NCI-H2227 (cell line): ENCODE data around the gene SLC7A14.
"Not testable (repeated sequence)": the region's sequence is repeated elsewhere in the genome, so short reads cannot be mapped to it uniquely, and the experiment has no call there.

Experiments used
- DNase-seq: peaks from one replicate; lab custom pipeline; 2025; ENCODE audit not compliant: unreplicated experiment; lab: John Stamatoyannopoulos, UW

Gene SLC7A14

DNA sequence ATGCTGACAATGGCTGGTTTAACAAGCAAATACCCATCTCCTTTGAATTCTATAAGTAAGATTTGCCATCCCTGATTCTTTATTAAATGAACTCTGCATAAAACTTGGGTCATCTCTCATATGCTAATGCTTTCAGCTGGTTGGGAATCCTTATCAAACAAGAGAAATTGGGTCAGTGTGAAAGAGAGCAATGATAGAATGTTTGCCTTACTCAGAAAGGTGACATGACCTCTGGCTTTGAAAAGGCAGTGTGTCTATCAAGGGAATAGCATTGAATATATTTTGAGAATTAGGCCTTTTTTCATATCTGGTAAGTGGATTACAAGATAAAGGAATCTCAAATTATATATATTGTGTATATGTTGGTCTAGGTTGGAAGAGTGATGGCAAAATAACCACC, 8.7 kb upstream of the SLC7A14 start:
- no peak for DNase-seq

DNA sequence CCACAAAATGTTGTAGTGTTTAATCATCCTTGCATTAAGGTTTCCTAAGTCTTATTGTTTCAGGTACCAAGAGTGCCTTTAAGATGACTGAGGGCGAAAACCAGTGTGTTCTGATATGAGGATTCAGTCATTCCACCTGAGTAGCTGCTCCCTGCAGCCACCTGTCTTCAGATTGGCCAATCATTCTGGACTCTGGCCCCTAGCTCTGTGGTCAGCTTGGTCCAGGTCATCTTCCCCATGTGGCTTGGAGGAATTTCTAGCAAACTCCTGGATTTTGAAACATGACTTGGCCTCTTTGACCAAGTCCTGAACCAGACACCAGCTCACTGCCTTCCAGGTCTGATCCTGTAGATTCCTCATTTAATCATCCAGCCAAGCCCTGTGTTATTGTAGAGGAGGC, 7.8 kb upstream of the SLC7A14 start:
- no peak for DNase-seq

DNA sequence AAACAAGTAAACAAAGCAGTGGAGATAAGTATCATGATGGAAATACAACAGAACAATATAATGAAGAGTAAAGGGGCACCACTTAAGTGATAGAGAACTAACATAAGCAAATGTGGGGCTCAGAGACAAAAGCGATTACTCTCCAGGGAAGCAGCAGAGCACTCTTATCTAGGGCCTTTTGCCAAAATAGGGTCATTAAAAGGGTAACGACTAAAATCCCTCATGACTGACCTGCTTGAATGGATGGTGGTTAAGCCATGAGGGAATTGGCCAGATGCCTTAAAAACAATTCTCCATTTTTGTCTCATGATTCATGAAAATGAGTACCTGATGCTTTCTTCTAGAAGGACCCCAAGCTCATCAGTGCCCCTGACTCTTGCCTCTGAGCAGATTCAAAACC, 3.2 kb upstream of the SLC7A14 start:
- DNase-seq: no peak

DNA sequence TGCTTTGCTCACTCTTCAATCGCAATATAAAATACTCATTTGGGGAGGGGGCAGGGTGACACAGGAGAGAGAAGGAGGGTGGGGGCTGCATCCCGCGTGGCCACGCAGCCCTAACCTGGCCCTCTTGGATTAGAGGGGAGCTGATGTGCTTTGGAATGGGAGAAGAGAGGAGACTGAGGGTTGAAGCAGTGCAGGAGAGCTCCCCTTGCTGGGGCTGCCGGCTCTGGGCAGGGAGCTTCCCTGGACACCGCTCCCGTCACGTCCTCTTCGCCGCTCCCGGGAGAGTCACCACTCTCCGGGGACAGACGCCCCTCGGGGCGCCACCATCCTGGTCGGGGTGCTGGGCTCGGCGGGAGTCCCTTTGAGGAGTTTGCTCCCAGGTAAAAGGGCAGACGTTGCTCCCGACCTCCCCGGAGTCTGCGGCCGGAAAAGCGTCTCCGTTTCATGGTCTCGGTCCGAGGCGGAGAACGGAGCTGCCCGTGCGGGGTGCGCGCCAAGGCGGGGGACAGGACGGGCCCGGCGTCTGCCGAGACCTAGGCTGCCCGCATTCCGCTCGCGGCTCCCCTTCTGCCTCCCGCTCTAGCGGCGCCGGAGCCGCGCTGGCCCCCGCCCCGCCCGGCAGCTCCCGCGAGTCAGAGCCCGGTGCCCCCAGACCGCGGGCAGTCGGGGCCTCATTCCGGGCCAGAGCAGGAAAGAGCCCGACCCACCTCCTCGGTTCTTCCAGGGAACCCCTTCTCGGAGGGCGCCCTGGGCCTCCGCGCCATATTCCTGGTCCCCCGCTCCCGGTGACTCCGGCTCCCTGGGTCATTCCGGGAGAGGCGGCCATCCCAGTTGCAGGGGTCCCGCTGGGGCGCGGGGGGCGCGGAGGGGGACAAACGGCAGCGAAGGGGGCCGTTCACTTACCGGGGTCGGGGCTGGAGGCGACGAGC, 603 bp downstream of the SLC7A14 start:
- DNase-seq: peak; percentile 65

DNA sequence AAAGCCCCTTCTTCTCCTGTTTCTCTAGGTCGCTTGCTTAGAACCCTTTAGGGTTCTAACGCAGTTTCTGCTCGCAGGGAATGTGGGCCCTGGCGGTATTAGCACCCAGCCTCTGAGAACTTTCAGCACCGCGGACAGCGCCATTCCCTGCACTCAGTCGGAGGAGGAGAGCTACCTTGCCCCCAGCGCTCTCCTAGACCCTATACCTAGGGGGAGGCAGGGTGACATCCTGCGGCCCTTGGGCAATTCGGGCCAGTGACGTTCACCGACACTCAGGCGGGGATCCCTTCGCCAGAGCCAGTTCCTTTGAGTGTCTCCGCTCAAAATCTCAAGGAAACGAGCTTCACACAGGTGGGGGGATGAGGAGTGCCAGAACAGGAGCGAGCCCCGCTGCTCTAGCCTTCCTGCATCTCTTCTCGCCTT, 1.3 kb downstream of the SLC7A14 start:
- DNase-seq: peak; percentile 35

DNA sequence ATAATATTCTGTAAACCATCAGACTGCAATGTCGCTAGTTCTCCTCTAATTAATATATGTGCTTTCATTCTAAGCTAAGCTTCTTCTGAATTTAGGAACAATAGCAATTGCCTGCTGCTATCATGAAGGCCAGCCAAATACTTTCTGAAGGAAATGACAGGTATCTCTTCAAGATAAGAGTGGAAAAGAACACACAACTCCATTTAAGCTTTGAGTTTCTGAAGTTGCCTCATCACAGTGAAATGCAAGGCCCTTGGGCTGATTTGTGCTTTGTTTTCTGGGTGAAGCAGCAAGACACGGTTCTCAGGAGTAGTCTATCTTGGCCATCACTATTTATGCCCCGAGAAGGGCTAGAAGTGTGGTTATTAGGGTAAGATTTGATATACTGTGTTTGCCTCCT, 6.2 kb downstream of the SLC7A14 start:
- no peak for DNase-seq

DNA sequence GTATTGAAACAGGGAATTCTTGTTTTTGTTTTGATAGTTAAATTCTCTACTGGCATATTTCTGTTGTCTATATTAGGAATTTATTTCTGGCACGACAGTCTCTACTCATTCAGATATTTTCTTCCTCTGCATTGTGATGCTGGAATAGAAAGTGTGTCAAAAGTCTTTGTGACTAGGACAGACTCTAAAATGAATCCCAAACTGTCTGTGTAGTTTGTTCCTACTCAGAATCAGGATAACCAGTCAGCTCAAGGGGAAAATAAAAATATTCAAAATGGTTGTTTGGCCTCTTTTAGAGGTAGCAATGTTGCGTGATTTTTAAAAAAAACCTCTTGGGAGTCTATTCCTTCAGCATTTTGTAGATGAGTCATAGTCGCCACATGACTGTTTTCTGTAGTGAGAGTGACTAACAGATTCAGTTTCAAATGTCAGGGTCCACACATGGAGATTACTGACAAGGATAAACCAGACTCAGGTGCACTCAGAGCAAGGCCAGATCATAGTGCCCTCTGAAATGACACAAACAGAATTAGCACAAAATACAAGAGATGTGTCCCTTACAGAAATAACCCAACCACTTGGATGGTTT, 13.1 kb downstream of the SLC7A14 start:
- no peak for DNase-seq

DNA sequence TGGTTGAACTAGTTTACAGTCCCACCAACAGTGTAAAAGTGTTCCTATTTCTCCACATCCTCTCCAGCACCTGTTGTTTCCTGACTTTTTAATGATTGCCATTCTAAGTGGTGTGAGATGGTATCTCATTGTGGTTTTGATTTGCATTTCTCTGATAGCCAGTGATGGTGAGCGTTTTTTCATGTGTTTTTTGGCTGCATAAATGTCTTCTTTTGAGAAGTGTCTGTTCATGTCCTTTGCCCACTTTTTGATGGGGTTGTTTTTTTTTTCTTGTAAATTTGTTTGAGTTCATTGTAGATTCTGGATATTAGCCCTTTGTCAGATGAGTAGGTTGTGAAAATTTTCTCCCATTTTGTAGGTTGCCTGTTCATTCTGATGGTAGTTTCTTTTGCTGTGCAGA, 18.3 kb downstream of the SLC7A14 start:
- not testable (repeated sequence) for DNase-seq

DNA sequence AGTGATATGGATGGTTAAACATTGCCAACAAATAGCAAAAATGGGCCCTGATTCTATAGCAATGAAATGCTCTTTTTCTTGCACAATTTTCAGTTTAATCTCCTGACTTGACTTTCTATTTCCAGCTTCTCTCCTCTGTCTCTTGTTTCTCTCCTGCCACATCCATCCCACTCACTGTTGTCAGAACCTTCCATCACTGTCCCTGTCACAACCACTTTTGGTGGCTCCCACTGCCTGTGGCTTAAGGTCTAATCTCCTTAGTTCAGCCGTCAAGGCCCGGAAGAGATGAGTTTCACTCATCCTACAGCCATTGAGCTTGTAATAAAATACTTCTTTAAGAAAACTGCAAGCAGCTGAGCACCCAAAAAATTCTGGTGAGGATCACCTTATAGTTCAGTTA, 19.5 kb downstream of the SLC7A14 start:
- no peak for DNase-seq

DNA sequence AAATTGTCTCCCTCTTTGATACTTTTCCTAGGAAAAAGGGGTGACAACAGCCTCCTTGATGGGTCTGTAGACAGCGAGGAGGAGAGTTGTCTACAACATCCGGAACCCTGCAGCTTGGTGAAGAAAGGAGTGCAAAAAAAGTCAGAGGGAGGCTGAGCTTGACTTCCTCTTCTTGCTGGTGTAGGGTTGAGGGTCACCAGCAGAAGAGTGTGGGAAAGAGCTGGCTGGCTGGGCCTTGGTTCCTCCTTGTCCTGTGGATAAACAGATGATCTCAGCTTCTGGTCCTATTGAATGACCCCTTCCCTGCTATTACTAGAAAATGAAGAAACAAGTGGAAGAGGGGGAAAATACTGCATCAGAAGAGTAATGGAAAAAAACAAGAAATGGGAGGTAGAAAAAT, 20.4 kb downstream of the SLC7A14 start:
- DNase-seq: no peak

DNA sequence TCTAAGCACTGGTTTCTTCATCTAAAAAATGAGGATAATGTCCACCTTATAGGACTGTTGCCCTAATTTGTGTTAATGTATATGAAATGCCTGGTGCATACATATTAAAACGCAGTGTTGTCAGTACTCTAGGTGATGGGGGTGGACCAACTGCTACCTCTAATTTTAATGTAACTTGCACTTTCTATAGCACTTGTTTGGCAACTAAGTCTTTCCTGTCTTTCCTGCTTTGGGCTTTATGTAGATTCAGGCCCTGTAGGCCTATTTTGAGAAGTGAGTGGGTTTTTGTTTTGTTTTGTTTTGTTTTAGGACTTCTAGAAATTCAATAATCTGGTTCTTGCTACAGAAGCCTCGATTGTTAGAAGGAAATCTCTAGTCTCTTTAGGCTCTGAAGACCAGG, 21.2 kb downstream of the SLC7A14 start:
- DNase-seq: no peak

DNA sequence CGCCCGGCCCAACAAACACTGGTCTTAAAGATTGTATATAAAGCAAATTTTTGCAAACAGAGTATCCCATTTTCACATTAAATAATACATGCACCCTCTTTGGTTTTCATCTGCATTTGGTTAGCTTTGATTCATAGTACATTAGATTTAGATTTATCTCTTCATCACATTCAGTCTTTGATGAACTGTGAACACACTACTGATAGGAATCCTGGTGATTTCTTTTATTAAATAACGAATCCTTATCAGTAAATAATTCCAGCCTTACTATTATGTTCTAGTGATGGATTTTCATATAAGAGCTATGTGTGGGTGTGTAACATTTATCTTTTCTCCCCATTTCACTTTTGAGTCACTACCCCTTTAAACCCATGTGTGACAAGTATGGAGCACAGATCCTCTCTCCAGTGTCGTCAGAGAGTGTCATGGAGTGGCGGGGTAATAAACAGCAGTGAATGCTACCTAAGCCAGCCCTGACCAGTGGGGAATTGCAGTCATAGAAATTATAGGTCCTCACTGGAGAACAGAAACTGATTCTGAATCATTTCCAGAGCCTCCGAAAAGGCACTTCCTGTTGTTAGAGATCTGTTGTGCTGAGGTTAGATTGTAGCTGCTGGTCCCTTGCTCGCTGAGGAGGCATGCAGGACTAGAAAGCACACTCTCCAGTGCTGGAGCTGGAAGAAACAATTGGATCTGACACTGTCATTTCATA, 22.0 kb downstream of the SLC7A14 start:
- DNase-seq: peak; percentile 69

DNA sequence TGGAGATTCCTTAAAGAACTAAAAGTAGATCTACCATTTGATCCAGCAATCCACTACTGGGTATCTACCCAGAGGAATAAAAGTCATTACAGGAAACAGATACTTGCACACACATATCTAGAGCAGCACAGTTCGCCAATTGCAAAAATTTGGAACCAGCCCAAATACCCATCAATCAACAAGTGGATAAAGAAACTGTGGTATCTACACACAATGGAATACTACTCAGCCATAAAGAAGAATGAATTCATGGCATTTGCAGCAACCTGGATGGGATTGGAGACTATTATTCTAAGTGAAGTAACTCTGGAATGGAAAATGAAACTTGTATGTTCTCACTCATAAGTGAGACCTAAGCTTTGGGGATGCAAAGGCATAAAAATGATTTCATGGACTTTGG, 23.8 kb downstream of the SLC7A14 start:
- DNase-seq: no peak

DNA sequence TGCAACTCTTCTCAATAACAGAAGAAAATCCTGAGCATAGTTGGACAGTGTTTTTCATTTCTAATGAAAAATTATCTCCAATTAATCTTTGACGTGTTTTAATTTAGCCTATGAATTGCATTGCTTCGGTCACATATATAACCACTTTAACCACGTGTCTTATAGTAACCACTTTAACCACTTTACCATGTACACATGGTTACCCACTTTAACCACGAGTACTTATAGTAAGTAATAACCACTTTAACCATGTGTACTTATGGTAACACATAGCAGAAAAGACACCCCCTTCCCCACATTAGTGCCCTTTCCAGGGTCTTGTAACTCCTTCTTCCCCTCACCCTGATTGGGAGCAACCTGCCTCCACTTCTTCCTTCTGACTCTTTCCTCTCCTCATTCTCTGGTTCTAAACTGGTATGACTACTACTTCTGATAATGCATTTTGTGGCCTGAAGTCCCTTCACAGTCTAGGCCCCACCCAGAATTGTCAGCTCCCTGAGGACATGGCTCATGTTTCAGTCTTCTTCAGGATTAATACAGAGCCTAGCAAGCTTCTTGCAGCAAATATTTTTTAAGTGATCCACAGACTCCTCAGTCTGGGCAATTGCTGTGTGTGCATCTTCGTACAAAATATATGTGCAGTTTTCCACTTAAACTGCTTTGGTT, 25.0 kb downstream of the SLC7A14 start:
- DNase-seq: no peak

DNA sequence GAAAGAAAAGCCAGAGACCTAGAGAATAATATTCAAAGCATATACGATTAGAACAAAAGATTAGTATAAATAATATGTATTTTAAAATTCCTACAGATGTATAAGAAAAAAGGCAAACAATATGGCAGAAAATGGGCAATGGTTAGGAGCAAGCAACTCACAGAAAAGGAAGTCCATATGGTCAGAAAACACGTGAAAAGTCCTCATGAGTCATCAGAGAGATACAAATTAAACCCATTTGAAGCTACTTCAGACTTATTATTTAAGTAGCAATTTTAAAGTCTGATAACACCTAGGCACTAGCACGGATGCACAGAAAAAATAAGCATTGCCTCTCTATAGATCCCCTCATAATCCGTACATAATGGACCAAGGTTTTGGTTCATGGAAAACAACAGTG, 25.6 kb downstream of the SLC7A14 start:
- no peak for DNase-seq

DNA sequence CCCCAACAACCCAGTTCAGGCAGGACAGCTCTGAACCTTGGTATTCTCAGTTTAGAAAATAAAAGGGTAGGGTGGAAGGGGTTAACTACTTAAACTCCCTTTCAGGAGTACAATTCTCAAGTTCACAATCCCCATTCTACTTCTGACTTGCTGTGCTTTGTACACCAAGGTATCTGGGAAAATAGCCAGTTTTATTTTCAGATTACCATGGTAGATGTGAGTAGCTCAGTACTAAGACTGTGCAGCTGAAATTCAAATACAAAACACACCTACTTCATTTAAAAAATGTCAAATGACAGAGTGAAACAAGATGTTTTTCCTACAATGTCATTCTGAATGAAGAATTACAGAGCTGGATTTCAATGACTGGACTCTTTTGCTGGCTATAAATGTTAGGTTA, 27.4 kb downstream of the SLC7A14 start:
- no peak for DNase-seq

DNA sequence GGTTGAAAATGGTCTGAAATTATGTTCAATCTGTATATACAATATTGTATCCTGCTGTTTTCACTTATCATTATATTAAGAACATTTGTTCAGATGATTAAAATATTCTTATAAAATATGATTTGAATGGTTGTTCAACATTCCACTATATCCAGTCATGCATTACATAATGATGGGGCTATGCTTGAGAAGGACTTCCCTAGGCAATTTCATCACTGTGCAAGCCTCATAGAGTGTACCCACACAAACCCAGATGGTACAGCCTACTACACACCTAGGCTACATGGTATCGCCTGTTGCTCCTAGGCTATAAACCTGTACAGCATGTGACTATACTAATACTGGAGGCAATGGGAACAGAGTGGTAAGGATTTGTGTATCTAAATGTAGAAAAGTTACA, 30.5 kb downstream of the SLC7A14 start:
- no peak for DNase-seq

DNA sequence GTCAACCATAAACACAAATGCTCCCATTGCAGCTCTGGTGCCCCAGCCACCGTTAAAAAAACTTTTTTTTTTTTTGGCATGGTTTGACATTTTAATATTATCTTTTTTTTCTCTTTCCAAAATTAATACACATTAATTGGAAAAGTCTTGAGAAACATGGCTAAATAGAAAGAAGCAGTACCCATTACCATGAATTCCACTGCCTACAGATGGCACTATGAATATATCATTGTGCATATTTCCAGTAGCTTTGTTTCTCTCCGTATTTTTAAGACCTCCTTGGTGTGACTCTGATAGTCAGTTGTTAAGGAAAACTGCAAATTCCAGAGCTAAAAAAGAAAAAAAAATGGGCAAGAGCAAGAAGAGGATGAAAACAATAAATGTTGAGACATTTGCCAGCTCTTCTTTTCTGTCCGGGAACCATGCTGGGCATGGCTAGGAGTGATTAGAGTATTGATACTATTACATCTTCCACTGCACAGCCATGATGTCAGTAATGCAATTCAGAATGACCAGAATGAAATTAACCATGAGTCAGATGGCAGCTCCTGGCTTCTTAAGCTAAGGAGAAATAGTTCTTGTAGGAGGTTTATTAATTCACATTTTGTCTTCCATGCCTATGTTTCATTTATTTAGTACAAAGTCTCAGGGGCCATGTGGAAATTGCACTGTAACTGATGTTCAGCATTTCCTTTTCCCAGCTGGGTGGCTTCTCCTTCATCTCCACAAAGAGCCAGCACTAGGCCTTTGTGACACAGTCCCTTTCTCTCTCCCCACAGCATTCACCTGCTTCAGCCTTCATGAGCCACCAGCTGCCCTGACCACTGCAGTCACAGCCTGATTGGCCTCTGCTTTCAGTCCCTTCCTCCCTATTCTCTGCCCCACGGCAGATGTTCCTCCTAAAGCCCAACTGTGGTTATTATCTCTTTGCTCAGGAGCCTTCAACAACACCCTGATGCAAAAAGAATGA, 31.8 kb downstream of the SLC7A14 start:
- no peak for DNase-seq

DNA sequence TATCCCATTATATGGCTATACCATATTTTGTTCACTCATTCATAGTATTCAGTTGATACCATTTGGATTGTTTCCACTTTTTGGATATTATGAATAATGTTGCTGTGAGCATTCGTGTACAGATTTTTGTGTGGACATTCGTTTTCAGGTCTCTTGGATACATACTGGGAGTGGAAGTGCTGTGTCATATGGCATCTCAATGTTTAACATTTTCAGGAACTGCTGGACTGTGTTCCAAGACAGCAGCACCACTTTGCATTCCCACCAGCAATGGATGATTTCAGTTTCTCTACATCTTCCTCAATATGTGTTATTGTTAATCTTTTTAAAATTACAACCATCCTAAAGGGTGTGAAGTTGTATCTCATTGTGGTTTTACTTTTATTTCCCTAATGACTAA, 34.6 kb downstream of the SLC7A14 start:
- no peak for DNase-seq

DNA sequence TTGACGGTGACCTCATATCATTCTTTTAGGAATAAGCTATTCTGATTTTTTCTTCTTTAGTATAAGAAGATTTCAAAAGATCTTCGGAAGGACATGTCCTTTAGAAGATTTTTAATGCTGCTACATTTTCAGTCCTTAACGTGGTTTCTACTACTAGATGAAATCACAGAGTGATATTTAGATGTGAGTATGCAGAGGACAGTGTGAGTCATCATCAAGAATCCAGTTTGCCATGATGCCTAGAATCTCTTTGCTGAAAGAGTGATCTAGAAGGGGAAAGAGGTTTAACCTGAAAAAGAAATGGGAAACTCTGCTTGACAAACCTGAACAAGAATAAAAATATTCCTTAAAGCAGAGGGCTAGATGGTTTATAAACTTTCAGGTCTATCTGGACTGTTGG, 43.2 kb downstream of the SLC7A14 start:
- no peak for DNase-seq
